ENCODE measurements around the gene MSTO1. TPM values are rescaled to one million over a fixed set of nuclear protein-coding genes. Genes with fewer than 3 reads are reported as not detected.
"Not testable (repeated sequence)": the region's sequence is repeated elsewhere in the genome, so short reads cannot be mapped to it uniquely, and the experiment has no call there.

Gene MSTO1
- total RNA-seq (10 to 100 TPM; 26.9 to 42.5 TPM), polyA plus RNA-seq (ENCODE audit: insufficient read length in 2 of 2) (10 to 100 TPM; 68.9 to 98.3 TPM)
- long read RNA-seq, donor 1, partial matches to known transcripts = 0 of 5 reads
- long read RNA-seq, donor 1, other reads (novel, unspliced or antisense) = 0 of 5 reads
- long read RNA-seq, donor 2, partial matches to known transcripts = 0 of 1 reads
- long read RNA-seq, donor 2, other reads (novel, unspliced or antisense) = 0 of 1 reads
- long read RNA-seq, donor 3 = 0 reads
- long read RNA-seq, donor 4, partial matches to known transcripts = 0 of 3 reads
- long read RNA-seq, donor 4, other reads (novel, unspliced or antisense) = 0 of 3 reads

DNA sequence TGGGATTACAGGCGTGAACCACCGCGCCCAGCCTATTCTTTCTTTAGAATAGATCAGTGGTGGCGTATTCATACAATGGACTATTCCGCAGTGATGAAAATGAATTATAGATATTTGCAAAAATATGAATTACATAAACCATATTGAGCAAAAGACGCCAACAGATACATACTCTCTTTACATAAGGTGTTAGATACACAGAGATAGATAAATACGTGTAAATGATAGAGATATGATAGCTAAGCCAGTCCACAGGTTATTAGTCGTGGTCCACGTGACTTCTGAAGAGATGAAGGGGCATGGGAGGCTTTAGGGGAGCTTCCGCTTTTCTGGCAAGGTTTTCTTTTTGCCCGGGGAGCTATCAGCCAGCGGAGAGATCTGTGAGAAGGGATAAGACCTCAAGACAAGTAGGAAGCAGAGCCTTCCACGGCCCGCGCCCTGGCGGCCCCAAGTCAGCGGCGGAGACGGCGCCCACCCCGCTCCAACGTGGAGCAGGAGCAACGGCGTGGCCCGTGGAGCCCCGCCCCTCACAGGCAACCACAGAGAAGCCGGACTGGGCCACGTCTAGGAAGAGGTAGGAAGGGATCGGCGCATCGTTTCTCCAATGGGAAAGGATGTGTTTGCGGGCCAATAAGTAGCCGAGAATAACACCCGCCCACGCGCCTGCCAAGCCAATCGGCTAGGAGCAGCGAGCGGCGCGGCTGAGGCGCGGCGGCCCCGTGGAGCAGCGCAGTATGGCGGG lies at the start of gene MSTO1:
Gene MSTO1, plus strand, starts transcription at position 704 of the 742 bp plus-strand sequence. Its CDS starts 31 bp downstream, at position 735.
- peak within 1 kb of the TSS; percentile 75 for H3K27ac ChIP-seq (ENCODE audit: low read depth, low read length)
- H3K36me3 ChIP-seq (ENCODE audit: control insufficient read depth, insufficient read depth, low read length) = peaks cover 11% of the 10 kb centered on the region
- H3K4me3 ChIP-seq (ENCODE audit: low read depth, low read length) = peak within 1 kb of the TSS; percentile 77
- H3K4me1 ChIP-seq (ENCODE audit: control insufficient read depth, insufficient read depth, low read length) = no peaks in the 10 kb centered on the region
- peak; percentile 81 to 99 (median 90) for DNase-seq (ENCODE audit: low read depth in 4 of 6, low spot score in 6 of 6)
- no peaks in the 10 kb centered on the region for H3K27me3 ChIP-seq (ENCODE audit: control insufficient read depth, insufficient read depth, low read length)
- H3K9me3 ChIP-seq (ENCODE audit: control insufficient read depth, insufficient read depth, low read length) = no peaks in the 10 kb centered on the region
- 0% methylated on average over 27 of the region's 47 CpGs for WGBS (ENCODE audit: insufficient coverage)

DNA sequence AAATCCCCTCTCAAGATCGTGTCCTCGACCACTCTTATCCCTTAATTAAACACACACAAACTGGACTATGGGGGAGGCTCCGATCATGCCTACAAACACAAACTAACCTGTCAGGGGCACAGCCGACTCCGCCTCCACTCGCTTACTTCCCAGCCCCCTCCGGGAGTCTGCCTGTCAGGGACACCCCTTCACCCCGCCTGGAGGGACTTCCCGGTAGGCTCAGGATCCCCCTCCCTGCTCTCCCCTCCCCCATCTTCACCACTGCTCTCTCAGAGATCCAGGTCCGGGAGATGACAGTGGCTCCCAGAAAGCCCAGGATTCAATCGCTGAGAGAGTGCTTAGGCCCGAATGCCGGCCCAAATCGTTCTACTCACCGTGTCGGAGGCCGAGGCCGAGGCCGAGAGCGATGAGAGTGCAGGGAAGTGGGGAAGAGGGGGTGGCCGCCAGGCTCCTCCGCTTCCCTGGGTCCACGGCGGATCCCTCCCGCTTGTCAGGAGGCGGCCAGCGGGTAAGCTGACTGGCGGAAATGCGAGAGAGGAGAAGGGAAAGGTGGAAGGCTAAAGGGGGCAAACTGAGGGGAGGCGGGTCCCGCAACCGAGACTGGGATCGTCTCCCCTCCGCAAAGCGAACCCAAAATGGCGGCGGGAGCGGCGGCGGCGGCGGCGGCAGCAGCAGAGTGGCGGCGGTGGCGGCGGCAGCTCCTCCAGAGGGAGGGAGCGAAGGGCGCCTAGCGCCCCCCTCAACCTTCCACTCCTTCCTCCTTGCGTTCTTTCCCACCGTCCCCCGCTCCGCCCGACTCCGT lies 48.0 kb upstream of the MSTO1 start:
- Histone ChIP-seq H3K27ac (ENCODE audit: low read depth, low read length) (peak overlapping the region; percentile 100), H3K4me1 (ENCODE audit: control insufficient read depth, insufficient read depth, low read length) (peaks cover 22% of the 10 kb centered on the region), H3K4me3 (ENCODE audit: low read depth, low read length) (peak overlapping the region; percentile 95)
- H3K27me3 ChIP-seq (ENCODE audit: control insufficient read depth, insufficient read depth, low read length); H3K36me3 ChIP-seq (ENCODE audit: control insufficient read depth, insufficient read depth, low read length); H3K9me3 ChIP-seq (ENCODE audit: control insufficient read depth, insufficient read depth, low read length): not testable (repeated sequence)
- 0% methylated on average over 45 of the region's 56 CpGs for WGBS (ENCODE audit: insufficient coverage)
- peak in 3 of 6 donors; percentile 28 to 53 (median 29) for DNase-seq (ENCODE audit: low read depth in 4 of 6, low spot score in 6 of 6)

DNA sequence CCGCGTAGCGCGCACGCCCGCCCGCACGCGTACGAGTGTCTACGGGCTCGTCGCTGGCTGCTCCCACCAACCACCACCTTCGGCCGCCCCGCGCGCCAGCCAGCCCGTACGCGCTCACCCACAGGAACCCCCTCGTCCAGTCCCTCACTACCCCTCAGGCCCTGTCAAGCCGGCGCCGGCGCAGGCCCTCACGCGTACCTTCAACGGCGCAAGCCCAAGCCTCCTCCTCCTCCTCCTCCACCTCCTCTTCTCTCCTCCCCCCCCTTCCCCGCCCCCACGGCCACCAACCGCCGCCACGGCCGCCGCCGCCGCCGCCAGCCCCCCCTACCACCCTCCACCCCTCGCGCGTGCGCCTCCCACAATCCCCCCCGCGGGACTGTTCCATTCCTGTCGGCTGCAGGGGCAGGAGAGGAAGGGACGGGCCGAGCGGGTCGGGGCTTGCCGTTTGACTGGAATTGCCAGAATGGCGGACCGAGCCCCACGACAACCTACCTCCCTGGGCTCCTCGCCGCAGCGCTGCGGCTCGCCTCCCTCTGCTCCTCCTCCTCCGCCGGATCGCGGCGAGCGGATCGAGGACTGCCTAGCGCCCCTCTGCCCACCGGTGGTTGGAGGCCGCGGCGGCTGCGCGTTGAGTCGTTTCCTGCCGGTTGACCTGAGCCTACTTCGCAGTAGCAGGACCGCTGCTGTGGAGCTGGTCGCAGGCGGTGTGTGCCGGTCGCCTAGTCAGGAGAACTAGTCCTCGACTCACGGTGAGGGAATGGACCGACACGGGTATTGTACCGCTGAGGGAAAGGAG lies 47.2 kb upstream of the MSTO1 start, which contains the start of gene ASH1L:
Gene ASH1L, minus strand, starts transcription at position 223 of the 796 bp plus-strand sequence. CDS start 41,284 bp downstream, outside the sequence.
- peaks cover 6% of the 10 kb centered on the region for H3K36me3 ChIP-seq (ENCODE audit: control insufficient read depth, insufficient read depth, low read length)
- no peaks in the 10 kb centered on the region for H3K27me3 ChIP-seq (ENCODE audit: control insufficient read depth, insufficient read depth, low read length)
- peak within 1 kb of the TSS; percentile 100 for H3K27ac ChIP-seq (ENCODE audit: low read depth, low read length)
- no peaks in the 10 kb centered on the region for H3K9me3 ChIP-seq (ENCODE audit: control insufficient read depth, insufficient read depth, low read length)
- peak; percentile 91 to 99 (median 96) for DNase-seq (ENCODE audit: low read depth in 4 of 6, low spot score in 6 of 6)
- WGBS (ENCODE audit: insufficient coverage) = under 1% methylated on average over 65 of the region's 87 CpGs
- H3K4me1 ChIP-seq (ENCODE audit: control insufficient read depth, insufficient read depth, low read length) = peaks cover 22% of the 10 kb centered on the region
- peak within 1 kb of the TSS; percentile 95 for H3K4me3 ChIP-seq (ENCODE audit: low read depth, low read length)

DNA sequence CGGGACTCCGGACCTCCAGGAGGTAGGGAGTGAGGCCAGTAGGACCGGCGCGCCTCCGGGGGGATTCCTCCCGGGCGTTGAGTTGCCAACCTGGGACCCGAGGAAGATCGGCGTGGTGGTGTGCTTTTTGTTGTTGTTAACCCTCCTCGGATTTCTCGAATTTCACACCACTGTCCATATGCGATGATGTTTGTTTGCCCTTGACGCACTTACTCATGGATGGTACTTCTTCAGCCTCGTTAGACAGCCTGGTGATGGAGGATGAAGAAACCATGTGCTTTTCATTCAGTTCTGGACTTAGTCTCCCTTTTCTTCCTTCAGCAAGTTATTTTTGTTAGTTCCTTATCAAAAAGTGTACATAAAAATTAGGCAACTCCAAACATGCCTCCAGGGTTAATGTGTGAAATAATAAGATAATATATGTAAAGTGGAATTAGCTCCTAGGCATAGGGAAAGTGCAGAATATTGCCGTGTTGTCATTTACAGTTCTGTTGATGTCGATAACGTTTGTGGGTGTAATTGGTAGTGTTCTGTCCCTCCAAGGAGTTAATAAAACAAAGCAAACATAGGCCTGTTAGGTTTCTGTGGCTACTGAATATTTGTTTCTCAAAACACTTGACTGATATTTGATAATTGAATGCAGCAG lies 46.5 kb upstream of the MSTO1 start:
- DNase-seq (ENCODE audit: low read depth in 4 of 6, low spot score in 6 of 6); H3K27me3 ChIP-seq (ENCODE audit: control insufficient read depth, insufficient read depth, low read length); H3K9me3 ChIP-seq (ENCODE audit: control insufficient read depth, insufficient read depth, low read length); H3K36me3 ChIP-seq (ENCODE audit: control insufficient read depth, insufficient read depth, low read length): not testable (repeated sequence)
- H3K4me3 ChIP-seq (ENCODE audit: low read depth, low read length) = peak overlapping the region; percentile 95
- 0% methylated on average over 3 of the region's 19 CpGs for WGBS (ENCODE audit: insufficient coverage)
- H3K27ac ChIP-seq (ENCODE audit: low read depth, low read length) = peak overlapping the region; percentile 100
- H3K4me1 ChIP-seq (ENCODE audit: control insufficient read depth, insufficient read depth, low read length) = peaks cover 17% of the 10 kb centered on the region

DNA sequence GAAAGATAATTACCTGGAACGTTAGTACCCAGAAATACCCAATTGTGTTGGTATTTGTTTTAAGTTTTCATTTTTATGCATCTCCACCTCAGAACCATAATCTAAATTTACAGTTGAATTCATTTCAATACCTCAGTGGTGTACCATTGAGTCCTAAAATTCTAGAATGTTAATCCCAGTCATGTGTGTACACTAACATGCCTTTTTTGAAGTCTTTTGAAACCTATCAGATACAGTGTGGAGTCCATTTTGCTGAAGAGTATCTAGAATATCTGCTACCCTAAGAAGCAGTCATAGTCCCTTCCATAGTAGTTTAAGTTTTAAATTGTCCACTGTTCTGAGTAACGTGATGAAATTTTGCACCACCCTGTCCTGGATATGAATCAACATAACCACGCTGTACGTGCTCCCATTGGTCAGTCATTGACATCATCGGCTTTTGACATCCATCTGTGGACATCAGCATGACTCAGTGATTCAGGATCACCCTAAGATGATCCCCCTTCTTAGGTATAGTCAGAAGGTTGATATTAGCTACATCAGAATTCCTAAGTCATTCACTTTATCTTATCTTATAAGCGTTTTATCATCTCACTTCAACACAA lies 39.9 kb upstream of the MSTO1 start:
- Histone ChIP-seq H3K36me3 (ENCODE audit: control insufficient read depth, insufficient read depth, low read length) (peaks cover 3% of the 10 kb centered on the region), H3K4me3 (ENCODE audit: low read depth, low read length) (no peak overlapping the region), H3K4me1 (ENCODE audit: control insufficient read depth, insufficient read depth, low read length) (no peaks in the 10 kb centered on the region), H3K27ac (ENCODE audit: low read depth, low read length) (no peak overlapping the region), H3K9me3 (ENCODE audit: control insufficient read depth, insufficient read depth, low read length) (no peaks in the 10 kb centered on the region), H3K27me3 (ENCODE audit: control insufficient read depth, insufficient read depth, low read length) (no peaks in the 10 kb centered on the region)
- no peak for DNase-seq (ENCODE audit: low read depth in 4 of 6, low spot score in 6 of 6)
- 90% methylated on average over 4 of the region's 6 CpGs for WGBS (ENCODE audit: insufficient coverage)

DNA sequence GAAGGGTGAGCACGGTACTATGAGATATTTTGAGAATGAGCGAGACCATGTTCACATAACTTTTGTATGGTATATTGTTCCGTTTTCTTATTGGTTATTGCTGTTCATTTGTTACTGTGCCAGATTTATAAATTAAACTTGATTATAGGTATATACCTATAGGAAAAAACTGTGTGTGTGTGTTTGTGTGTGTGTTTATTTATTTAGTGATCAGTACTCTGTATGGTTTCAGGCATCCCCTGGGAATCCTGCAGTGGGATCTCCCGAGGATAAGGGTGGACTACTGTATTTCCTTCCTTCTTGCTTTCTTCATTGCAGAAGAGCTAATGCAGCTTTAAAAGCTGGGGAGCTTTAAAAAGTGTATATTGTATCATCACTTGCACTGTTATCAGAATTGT lies 39.4 kb upstream of the MSTO1 start:
- H3K36me3 ChIP-seq (ENCODE audit: control insufficient read depth, insufficient read depth, low read length) = peaks cover 3% of the 10 kb centered on the region
- no peak overlapping the region for H3K4me3 ChIP-seq (ENCODE audit: low read depth, low read length)
- no peaks in the 10 kb centered on the region for H3K27me3 ChIP-seq (ENCODE audit: control insufficient read depth, insufficient read depth, low read length)
- no peaks in the 10 kb centered on the region for H3K9me3 ChIP-seq (ENCODE audit: control insufficient read depth, insufficient read depth, low read length)
- WGBS (ENCODE audit: insufficient coverage) = no CpG with 5 or more reads among the region's 4 CpGs
- H3K4me1 ChIP-seq (ENCODE audit: control insufficient read depth, insufficient read depth, low read length) = no peaks in the 10 kb centered on the region
- no peak overlapping the region for H3K27ac ChIP-seq (ENCODE audit: low read depth, low read length)
- no peak for DNase-seq (ENCODE audit: low read depth in 4 of 6, low spot score in 6 of 6)

DNA sequence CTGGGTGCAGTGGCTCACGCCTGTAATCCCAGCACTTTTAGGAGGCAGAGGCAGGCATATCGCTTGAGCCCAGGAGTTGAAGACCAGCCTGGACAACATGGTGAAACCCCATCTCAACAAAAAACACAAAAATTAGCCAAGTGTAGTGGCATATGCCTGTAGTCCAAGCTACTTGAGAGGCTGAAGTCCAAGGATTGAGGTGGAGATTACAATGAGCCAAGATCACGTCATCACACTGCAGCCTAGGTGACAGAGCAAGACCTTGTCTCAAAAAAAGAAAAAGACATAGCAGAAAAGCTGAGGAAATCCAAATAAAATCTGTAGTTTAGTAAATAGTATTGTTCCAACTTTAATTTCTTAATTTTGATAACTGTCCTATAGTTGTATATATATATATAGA lies 35.9 kb upstream of the MSTO1 start:
- Histone ChIP-seq H3K36me3 (ENCODE audit: control insufficient read depth, insufficient read depth, low read length) (no peaks in the 10 kb centered on the region), H3K4me3 (ENCODE audit: low read depth, low read length) (no peak overlapping the region), H3K27me3 (ENCODE audit: control insufficient read depth, insufficient read depth, low read length) (no peaks in the 10 kb centered on the region), H3K4me1 (ENCODE audit: control insufficient read depth, insufficient read depth, low read length) (no peaks in the 10 kb centered on the region), H3K27ac (ENCODE audit: low read depth, low read length) (no peak overlapping the region), H3K9me3 (ENCODE audit: control insufficient read depth, insufficient read depth, low read length) (no peaks in the 10 kb centered on the region)
- 83% methylated on average over 2 of the region's 3 CpGs for WGBS (ENCODE audit: insufficient coverage)
- no peak for DNase-seq (ENCODE audit: low read depth in 4 of 6, low spot score in 6 of 6)

DNA sequence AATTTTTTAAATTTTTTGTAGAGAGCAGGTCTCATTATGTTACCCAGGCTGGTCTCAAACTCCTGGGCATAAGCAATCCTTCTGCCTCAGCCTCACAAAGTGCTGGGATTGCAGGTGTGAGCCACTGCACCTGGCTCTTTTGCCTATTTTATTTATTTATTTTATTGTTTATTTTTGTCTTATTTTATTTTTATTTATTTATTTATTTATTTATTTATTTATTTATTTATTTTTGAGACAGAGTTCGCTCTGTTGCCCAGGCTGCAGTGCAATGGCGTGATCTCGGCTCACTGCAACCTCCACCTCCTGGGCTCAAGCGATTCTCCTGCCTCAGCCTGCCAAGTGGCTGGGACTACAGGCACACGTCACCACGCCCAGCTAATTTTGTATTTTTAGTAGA lies 34.4 kb upstream of the MSTO1 start:
- not testable (repeated sequence) for H3K27ac ChIP-seq (ENCODE audit: low read depth, low read length); H3K4me1 ChIP-seq (ENCODE audit: control insufficient read depth, insufficient read depth, low read length); H3K9me3 ChIP-seq (ENCODE audit: control insufficient read depth, insufficient read depth, low read length); H3K27me3 ChIP-seq (ENCODE audit: control insufficient read depth, insufficient read depth, low read length); H3K36me3 ChIP-seq (ENCODE audit: control insufficient read depth, insufficient read depth, low read length); H3K4me3 ChIP-seq (ENCODE audit: low read depth, low read length); DNase-seq (ENCODE audit: low read depth in 4 of 6, low spot score in 6 of 6)
- 92% methylated on average over 2 of the region's 6 CpGs for WGBS (ENCODE audit: insufficient coverage)
